Kidney (tissue), 14 donors: ENCODE data around the gene KLHL34. TPM values are rescaled to one million over a fixed set of nuclear protein-coding genes. Genes with fewer than 3 reads are reported as not detected.

Experiments used
- DNase-seq, 5 donors: peaks; one replicate each; pipeline ENCODE4 v3.0.0-alpha.2; 2013 to 2020
- FAIRE-seq: peaks from 2 replicates; lab custom pipeline; 2012; peaks lifted over from hg19 to GRCh38; lab: Jason Lieb, UNC
- H3K27ac ChIP-seq, 2 donors: one replicate each; pipeline ENCODE4 v1.7.0; 2013; ENCODE audit warnings: low read depth in 2 of 2, low read length in 2 of 2, inconsistent platforms in 1 of 2
- H3K27me3 ChIP-seq: one replicate; pipeline ENCODE4 v1.7.1; 2013; ENCODE audit warnings: low read length, inconsistent platforms; ENCODE audit not compliant: control insufficient read depth, insufficient read depth
- H3K36me3 ChIP-seq, 3 donors: one replicate each; pipeline versions ENCODE4 v1.7.0 to v1.7.1; 2013; ENCODE audit warnings: low read length in 3 of 3, control low read depth in 1 of 3, inconsistent platforms in 1 of 3; ENCODE audit not compliant: insufficient read depth in 3 of 3, control insufficient read depth in 2 of 3
- H3K4me1 ChIP-seq, 3 donors: one replicate each; pipeline versions ENCODE4 v1.7.0 to v1.7.1; 2013; ENCODE audit warnings: low read length in 3 of 3, inconsistent platforms in 1 of 3, low read depth in 1 of 3; ENCODE audit not compliant: control insufficient read depth in 2 of 3, insufficient read depth in 2 of 3
- H3K4me3 ChIP-seq, 3 donors: one replicate each; pipeline versions ENCODE4 v1.7.0 to v1.8.1; 2013; ENCODE audit warnings: low read length in 3 of 3, control low read depth in 1 of 3, inconsistent platforms in 1 of 3
- H3K9ac ChIP-seq, 3 donors: one replicate each; pipeline versions ENCODE4 v1.7.0 to v1.7.1; 2013; ENCODE audit warnings: low read length in 3 of 3, control low read depth in 1 of 3, inconsistent platforms in 1 of 3
- H3K9me3 ChIP-seq, 3 donors: one replicate each; pipeline versions ENCODE4 v1.7.0 to v1.7.1; 2013; ENCODE audit warnings: low read length in 3 of 3, control low read depth in 1 of 3, inconsistent platforms in 1 of 3; ENCODE audit not compliant: control insufficient read depth in 2 of 3, insufficient read depth in 1 of 3
- intact Hi-C: fragments of 100-400 bp; cut with DNase I; formaldehyde crosslinking; loops from one replicate; pipeline ENCODE4 v1.11.1; 2022
- polyA plus RNA-seq: library from polyadenylated mRNA; stranded (reverse); fragments of 350-450 nt; fragmentation: Illumina TruSeq; extraction: RNeasy Lipid Tissue Mini Kit (QIAGEN cat#74804); gene quantifications from one replicate; pipeline ENCODE4 v1.2.3, GENCODE V29; 2014; ENCODE audit warnings: low read depth, low replicate concordance; ENCODE audit not compliant: insufficient read depth
- total RNA-seq: library from RNA; stranded (reverse); fragmentation: NEBNext Ultra II Directional; extraction: Animal tissue kit (Norgen Biotek cat#: 25700); gene quantifications from one replicate; pipeline ENCODE4 v1.2.1, GENCODE V29; 2021
- TF ChIP-seq, protein P1 (sequence below): IDR thresholded peaks from 3 replicates; pipeline ENCODE4 v1.5.1; 2012; ENCODE audit warnings: mild to moderate bottlenecking, moderate library complexity, borderline replicate concordance; ENCODE audit not compliant: insufficient read depth; ENCODE audit errors: extremely low read depth
- donor health status: control.
- donor health status: control.
- donor health status: control.
- donor health status: control.
- donor health status: control.
- donor health status: DM: yes; HTN: yes; CAD: no.
- donor health status: Normal renal cell carcinoma (clear cell type).

The KLHL34 gene
- total and polyA plus RNA-seq, 2 donors from 2014 or later, result 0.09 TPM; not detected in 1

DNA sequence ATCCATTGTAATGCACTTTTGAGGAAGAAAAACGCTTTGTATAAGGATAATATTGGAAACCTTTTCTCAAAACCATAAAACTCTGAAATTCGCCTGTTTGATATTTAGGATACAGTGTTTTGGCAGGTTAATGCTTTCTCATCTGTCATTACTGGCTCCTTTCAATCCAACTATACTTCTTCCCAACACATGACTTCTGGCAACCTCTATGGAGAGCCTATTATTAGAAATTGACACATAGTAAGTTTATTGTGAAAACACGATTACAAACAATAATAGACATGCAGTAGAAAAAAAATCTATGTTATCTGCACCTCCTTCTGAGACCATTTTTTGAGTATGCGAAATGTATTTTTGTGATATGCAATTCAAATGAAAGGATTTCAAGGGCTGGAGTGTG, 4.6 kb upstream of the KLHL34 start:
- no peak for DNase-seq
- H3K27ac ChIP-seq, result no peak overlapping the region
- H3K4me1 ChIP-seq, result no peaks in the 10 kb centered on the region
- no peaks in the 10 kb centered on the region for H3K27me3 ChIP-seq
- intact Hi-C loops, result no loop called here
- TF ChIP-seq, protein P1, sequence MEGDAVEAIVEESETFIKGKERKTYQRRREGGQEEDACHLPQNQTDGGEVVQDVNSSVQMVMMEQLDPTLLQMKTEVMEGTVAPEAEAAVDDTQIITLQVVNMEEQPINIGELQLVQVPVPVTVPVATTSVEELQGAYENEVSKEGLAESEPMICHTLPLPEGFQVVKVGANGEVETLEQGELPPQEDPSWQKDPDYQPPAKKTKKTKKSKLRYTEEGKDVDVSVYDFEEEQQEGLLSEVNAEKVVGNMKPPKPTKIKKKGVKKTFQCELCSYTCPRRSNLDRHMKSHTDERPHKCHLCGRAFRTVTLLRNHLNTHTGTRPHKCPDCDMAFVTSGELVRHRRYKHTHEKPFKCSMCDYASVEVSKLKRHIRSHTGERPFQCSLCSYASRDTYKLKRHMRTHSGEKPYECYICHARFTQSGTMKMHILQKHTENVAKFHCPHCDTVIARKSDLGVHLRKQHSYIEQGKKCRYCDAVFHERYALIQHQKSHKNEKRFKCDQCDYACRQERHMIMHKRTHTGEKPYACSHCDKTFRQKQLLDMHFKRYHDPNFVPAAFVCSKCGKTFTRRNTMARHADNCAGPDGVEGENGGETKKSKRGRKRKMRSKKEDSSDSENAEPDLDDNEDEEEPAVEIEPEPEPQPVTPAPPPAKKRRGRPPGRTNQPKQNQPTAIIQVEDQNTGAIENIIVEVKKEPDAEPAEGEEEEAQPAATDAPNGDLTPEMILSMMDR, result no peak
- no peak for FAIRE-seq
- H3K9me3 ChIP-seq, result no peaks in the 10 kb centered on the region
- no peak overlapping the region for H3K4me3 ChIP-seq
- H3K9ac ChIP-seq, result no peak overlapping the region
- no peaks in the 10 kb centered on the region for H3K36me3 ChIP-seq

DNA sequence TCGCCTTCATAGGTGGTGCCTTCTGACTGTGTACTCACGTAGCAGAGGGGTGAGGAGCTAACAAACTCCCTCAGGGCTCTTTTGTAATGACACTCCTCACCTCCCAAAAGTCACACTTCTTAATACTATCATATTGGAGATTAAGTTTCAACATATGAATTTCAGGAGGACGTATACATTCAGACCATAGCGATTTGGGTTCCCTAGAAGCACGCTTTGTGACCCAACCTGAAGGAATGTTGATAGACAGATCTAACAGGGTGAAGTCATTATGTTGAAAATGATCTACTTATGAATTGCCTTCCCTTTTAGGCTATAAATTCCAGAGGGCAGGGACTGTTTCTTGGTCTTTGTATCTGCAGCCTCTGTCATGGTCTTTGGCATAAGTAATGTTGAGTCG, 3.2 kb upstream of the KLHL34 start:
- DNase-seq, result no peak
- no peak for FAIRE-seq
- Histone ChIP-seq H3K27me3 (no peaks in the 10 kb centered on the region), H3K4me3 (no peak overlapping the region), H3K4me1 (no peaks in the 10 kb centered on the region), H3K27ac (no peak overlapping the region), H3K36me3 (no peaks in the 10 kb centered on the region), H3K9ac (no peak overlapping the region), H3K9me3 (no peaks in the 10 kb centered on the region)
- TF ChIP-seq, protein P1, result no peak
- intact Hi-C loops, result no loop called here

DNA sequence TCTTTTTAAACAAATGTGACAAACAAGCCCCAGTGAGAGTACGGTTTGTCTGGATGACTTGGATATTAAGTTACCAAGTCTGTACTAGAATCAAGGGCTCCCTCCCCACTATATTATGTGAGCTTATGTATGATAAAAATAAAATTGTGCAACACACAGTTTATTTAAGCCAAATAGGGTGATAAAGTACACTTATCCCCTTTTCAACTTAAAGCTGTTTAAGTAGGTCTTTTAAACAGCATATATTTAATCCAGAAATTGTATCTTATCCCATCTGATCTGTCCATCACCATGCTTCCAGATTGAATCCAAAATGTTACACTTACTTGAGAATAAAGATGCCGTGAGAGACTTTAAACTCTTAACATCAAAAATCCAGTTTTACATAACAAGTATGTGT, 2.0 kb upstream of the KLHL34 start:
- Histone ChIP-seq H3K36me3 (no peaks in the 10 kb centered on the region), H3K4me3 (no peak overlapping the region), H3K27me3 (no peaks in the 10 kb centered on the region), H3K9me3 (no peaks in the 10 kb centered on the region), H3K9ac (no peak overlapping the region), H3K4me1 (no peaks in the 10 kb centered on the region), H3K27ac (no peak overlapping the region)
- DNase-seq, result no peak
- FAIRE-seq, result no peak
- intact Hi-C loops, result no loop called here
- TF ChIP-seq, protein P1, result no peak

DNA sequence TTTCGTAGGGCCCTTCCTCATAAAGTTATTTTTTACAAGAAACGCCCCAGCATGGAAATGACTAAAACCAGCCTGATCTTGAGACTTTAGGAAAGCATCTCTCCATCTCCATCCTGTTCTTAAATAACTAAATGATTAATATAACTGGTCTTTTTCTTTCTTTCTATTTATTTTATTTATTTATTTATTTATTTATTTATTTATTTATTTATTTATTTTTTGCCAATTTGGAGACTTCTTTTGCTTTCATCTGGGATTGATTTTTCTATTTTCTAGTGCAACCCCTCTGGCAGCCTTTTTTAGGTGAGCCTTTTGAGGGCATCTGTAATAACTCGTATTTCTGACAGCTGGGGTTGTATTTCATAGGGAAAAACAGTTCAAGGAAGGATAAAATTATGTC, 1.2 kb upstream of the KLHL34 start:
- H3K9ac ChIP-seq, result no peak overlapping the region
- no peaks in the 10 kb centered on the region for H3K36me3 ChIP-seq
- H3K4me1 ChIP-seq, result no peaks in the 10 kb centered on the region
- no peak overlapping the region for H3K27ac ChIP-seq
- DNase-seq (no peak), FAIRE-seq (no peak)
- TF ChIP-seq, protein P1, result no peak
- no peaks in the 10 kb centered on the region for H3K9me3 ChIP-seq
- no peaks in the 10 kb centered on the region for H3K27me3 ChIP-seq
- intact Hi-C loops, result no loop called here
- no peak overlapping the region for H3K4me3 ChIP-seq
